Activated CD4-positive, CD25-positive, alpha-beta regulatory T cell treated with anti-CD3 and anti-CD28 coated beads, Interleukin-2, amount 50 U/mL, for 24 hours (primary cell): Measurements from ENCODE around the gene TCEA3.

Experiments used
- ATAC-seq, 2 donors: fragments of 150-1000 bp; cut with Tn5 transposase; one replicate each; pipeline ENCODE4 v1.10.0; 2021; ENCODE audit warnings: mild to moderate bottlenecking in 1 of 2, moderate library complexity in 1 of 2

TCEA3 gene

GRCh38 chr1:23424293-23425192 lies at the start of gene TCEA3:
TSS of gene TCEA3 (minus strand) at chr1:23424748. CDS start at chr1:23424633, 115 bp downstream.
- ATAC-seq = peak; percentile 26 to 30

DNA sequence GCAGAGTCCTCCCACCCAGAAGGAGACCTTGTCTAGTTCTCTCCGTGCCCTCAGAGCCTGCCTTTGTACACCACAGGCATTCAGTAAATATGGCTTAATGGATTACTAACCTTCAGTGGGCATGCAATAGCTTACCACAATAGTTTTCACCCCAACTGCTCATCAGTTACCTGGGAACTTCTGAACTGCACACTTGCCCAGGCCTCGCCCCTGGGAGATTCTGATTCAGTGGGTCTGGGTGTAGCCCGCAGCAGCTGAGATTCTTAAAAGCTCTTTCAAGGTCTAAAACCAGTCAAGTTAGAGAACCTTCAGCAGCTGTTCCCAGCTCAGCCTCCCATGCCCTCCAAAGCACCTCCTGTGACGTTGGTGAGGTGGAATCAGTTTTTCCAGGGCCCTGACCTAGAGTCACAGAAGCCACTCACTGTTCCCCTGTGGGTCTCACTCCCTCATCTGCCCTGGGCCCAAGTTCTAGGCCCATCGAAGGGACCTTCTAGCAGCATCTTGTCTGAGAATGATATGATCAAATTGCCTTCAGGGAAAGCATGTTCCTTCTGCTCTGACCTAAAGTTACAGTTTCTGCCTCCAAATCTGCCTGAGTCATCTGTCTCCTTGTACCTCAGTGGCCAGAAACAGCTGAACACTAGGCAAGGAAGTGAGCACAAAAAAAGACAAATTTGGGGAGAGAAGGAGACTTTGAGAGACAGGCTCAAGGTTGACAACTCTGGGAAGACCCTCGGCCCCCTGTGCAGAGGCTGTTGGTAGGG lies 48.7 kb upstream of the TCEA3 start:
- no peak for ATAC-seq

GRCh38 chr1:23472351-23473036 lies 47.9 kb upstream of the TCEA3 start:
- ATAC-seq = no peak

- ATAC-seq = no peak
These were observed 47.0 kb upstream of the TCEA3 start for GRCh38 chr1:23471473-23472075.

- no peak for ATAC-seq
These were observed 45.9 kb upstream of the TCEA3 start for GRCh38 chr1:23470282-23471070.

- no peak for ATAC-seq
These were observed 44.9 kb upstream of the TCEA3 start for GRCh38 chr1:23469372-23469982.

DNA sequence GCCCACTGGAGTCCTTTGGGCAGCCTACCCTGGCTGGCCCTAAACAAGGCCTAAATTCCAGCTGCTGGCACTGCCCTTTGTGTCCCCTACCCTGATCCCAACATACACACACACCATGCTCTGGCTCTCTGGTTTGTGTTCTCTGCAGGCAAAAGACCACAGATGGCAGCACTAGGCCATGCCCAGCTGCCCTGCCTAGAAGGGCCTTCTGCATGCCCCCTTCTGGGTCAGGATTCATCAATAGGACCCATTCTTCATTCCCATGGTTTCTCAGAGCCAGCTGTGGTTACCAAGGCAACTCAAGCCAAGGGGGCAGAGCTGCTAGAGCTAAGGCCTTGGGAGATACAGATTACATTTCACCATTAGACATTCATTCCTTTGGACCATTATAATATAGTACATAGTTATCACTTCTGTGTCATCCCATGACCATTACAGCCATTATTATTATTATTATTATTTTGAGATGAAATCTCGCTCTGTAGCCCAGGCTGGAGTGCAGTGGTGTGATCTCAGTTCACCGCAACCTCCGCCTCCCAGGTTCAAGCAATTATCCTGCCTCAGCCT lies 42.0 kb upstream of the TCEA3 start:
- no peak for ATAC-seq

DNA sequence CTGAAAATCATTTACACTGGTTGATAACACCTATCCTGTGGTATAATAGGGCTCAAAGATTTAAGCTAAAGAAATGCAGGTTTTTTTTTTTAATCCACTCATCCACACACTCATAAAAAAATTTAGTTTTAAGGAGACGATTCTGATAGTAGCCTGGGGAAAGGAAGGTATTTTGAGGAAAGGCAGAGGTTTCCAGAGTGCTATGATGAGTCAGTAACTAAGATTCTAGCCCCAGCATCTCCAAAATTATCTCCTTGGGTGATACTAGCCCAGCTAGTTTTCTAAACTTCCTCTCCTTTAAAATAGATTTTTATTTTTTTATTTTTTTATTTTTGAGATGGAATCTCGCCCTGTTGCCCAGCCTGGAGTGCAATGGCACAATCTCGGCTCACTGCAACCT lies 38.7 kb upstream of the TCEA3 start:
- no peak for ATAC-seq

DNA sequence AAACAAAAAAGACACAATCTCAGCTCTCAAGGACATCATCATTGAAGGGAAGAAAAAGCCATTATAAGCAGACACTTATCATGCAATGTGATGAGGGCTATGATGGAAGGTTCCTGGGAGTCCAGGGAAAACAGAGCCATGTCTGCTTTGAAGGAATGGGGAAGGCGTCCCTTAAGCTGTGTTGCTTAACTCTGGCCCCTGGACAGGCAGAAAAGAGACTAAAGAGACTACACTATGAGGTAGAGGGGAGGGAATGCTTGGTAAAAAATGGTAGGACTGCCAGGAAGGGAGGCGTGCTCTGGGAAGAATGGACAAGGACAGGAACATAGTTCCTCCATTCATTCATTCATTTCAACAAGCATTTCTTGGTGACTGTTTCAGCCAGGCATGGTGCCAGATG lies 38.2 kb upstream of the TCEA3 start:
- no peak for ATAC-seq

- no peak for ATAC-seq
These were observed 36.5 kb upstream of the TCEA3 start for GRCh38 chr1:23461050-23461449.

GRCh38 chr1:23460519-23460918 lies 36.0 kb upstream of the TCEA3 start:
- no peak for ATAC-seq

GRCh38 chr1:23459338-23459757 lies 34.8 kb upstream of the TCEA3 start:
- no peak for ATAC-seq

DNA sequence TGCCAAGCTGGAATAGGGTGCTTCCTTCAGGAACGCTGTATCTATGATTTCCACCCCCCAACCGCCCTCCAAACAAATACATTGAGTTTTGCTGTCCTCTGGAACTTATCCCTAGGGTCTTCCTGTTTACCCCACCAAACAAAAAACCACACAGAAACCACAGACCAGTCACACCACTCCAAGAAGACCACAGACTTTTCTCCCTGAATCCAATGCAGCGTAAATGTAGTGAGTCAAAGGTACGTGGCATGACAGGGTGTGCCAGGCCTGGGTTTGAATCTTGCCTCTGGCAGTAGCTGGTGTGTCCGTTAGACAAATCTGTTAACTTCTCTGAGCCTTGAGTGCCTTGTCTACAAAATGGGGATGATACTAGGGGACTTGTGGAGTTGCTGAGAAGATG lies 31.7 kb upstream of the TCEA3 start:
- ATAC-seq = no peak

GRCh38 chr1:23453455-23454000 lies 29.0 kb upstream of the TCEA3 start:
- ATAC-seq = no peak

DNA sequence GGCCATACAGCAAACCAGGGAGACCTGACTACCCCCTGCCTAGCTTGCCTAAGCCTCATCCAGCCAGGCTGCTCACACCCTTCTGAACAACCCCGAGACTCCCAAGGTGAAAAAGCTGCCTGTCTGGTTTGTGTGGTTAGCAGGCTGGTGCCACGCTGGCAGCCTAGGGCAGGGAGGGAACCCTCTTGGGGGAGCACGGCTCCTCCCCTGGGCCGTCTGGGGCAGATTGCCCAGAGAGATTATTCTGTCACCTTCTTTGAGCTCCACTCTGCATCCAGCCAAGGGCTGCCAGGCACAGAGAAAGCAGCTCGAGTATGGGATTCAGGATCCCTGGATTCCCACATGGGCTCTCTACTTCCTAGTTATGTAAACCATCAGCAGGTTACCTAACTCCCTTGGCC lies 27.5 kb upstream of the TCEA3 start:
- ATAC-seq = peak in 1 of 2 donors; percentile 27

- ATAC-seq = no peak
These were observed 26.9 kb upstream of the TCEA3 start for GRCh38 chr1:23451441-23451840.

GRCh38 chr1:23450894-23451293 lies 26.3 kb upstream of the TCEA3 start:
- ATAC-seq = no peak

GRCh38 chr1:23449958-23450357 lies 25.4 kb upstream of the TCEA3 start:
- no peak for ATAC-seq

GRCh38 chr1:23449306-23449705 lies 24.8 kb upstream of the TCEA3 start:
- no peak for ATAC-seq

DNA sequence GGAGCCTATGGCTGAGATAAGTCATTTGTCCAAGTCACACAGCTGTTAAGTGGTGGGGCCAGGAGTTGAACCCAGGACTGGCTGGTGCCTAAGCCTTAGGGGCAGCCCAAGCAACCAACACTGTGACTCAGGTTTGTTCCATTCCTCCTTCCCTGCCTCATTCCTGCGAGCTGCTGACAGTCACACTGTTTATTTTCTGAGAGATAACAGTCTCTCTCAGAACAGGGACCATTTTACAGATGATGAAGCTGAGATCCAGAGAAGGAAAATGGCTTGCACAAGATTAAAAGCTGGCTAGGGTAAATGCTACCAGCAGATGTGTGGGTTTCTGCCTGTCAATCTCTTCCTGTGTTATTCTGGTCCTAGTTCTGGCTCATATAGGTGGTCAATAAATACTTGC lies 24.3 kb upstream of the TCEA3 start:
- no peak for ATAC-seq
